ENCODE results near the gene HPS1. TPM values are rescaled to one million over a fixed set of nuclear protein-coding genes. Genes with fewer than 3 reads are reported as not detected.

Gene HPS1
- total RNA-seq, 1 experiment from 2014 or later, result 38.0 TPM

DNA sequence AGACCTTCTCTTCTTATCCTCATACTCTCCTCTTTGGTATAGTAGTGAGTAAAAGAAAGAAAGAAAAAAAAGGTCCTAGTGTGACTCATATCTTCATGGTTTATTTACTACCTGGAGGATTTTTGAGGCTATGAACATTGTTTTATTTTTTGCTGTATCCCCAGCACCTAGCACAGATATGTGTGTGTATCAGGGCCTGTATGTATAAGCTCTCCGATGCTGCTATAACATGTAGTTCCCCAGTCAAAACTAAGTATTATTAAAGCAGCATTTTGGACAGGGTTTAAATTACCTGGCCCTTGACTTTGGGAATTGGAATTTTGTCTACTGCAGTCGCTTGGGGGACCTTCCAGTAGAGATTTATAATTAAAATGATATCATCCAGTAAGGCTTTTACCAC is 78.1 kb downstream of the HPS1 start:
- Histone ChIP-seq H3K4me3 (ENCODE audit: insufficient read depth, low read depth, low read length) (no peak overlapping the region), H3K27me3 (ENCODE audit: control insufficient read depth, insufficient read depth, low read length) (no peaks in the 10 kb centered on the region; the same call in 1 of the 2 replicates), H3K36me3 (replicated peaks; ENCODE audit: control insufficient read depth, insufficient read depth, low read length) (no peaks in the 10 kb centered on the region)
- DNase-seq, result no peak

- Histone ChIP-seq H3K4me3 (ENCODE audit: insufficient read depth, low read depth, low read length) (no peak overlapping the region), H3K36me3 (replicated peaks; ENCODE audit: control insufficient read depth, insufficient read depth, low read length) (no peaks in the 10 kb centered on the region)
- DNase-seq, result peak; percentile 64
Measured at GRCh38 chr10:98367604-98368451, 78.9 kb downstream of the HPS1 start.

More at GRCh38 chr10:98367604-98368451, 78.9 kb downstream of the HPS1 start:
- no peaks in the 10 kb centered on the region; the same call in 1 of the 2 replicates for H3K27me3 ChIP-seq (ENCODE audit: control insufficient read depth, insufficient read depth, low read length)

Other genes with a start within 250 kb of the HPS1 start
- gene LOXL4, start 178.7 kb downstream of the HPS1 start, total RNA-seq (2014; rRNA removed; shearing (Covaris generic)), result 1.4 and 1.7 TPM in 2 replicates
- gene PYROXD2, start 31.8 kb downstream of the HPS1 start, total RNA-seq (2014; rRNA removed; shearing (Covaris generic)), result 9.5 and 10.6 TPM in 2 replicates